Lower leg skin (tissue), 3 donors: ENCODE measurements around the gene TIMP4.

Source experiments
- CTCF ChIP-seq, 3 donors: fragments of 450-650 bp; IDR thresholded peaks; one replicate each; pipeline ENCODE4 v1.5.1; 2016; ENCODE audit warnings: antibody characterized with exemption in 3 of 3, mild to moderate bottlenecking in 3 of 3, moderate library complexity in 2 of 3
- POLR2A ChIP-seq, 2 donors: fragments of 450-650 bp; IDR thresholded peaks; one replicate each; pipeline ENCODE4 v1.6.1; 2016 to 2017; ENCODE audit warnings: antibody characterized with exemption in 2 of 2, mild to moderate bottlenecking in 1 of 2, moderate library complexity in 1 of 2

GRCh38 chr3:12117473-12117872 lies 41.2 kb downstream of the TIMP4 start:
- no peak for TF ChIP-seq CTCF (IDR thresholded peaks at IDR 0.05)
- no peak for TF ChIP-seq POLR2A (IDR thresholded peaks at IDR 0.05)
